Limb (tissue), 2 donors: ENCODE results near the gene KIF6.
"Not testable (repeated sequence)": the region's sequence is repeated elsewhere in the genome, so short reads cannot be mapped to it uniquely, and the experiment has no call there.

Experiments
- DNase-seq, 2 donors: peaks; one replicate each; pipeline ENCODE4 v3.0.0-alpha.2; 2016; ENCODE audit errors: extremely low spot score in 2 of 2

Gene KIF6

GRCh38 chr6:39508515-39508914 is 216.7 kb downstream of the KIF6 start:
- no peak for DNase-seq

GRCh38 chr6:39507331-39507998 is 217.7 kb downstream of the KIF6 start:
- no peak for DNase-seq

- not testable (repeated sequence) for DNase-seq
Measured at GRCh38 chr6:39502362-39502955, 222.7 kb downstream of the KIF6 start.

- DNase-seq, result no peak
Measured at GRCh38 chr6:39499053-39499452, 226.2 kb downstream of the KIF6 start.

GRCh38 chr6:39498096-39498495 is 227.1 kb downstream of the KIF6 start:
- no peak for DNase-seq

GRCh38 chr6:39496915-39497314 is 228.3 kb downstream of the KIF6 start:
- peak in 1 of 2 donors; percentile 39 for DNase-seq

GRCh38 chr6:39496456-39496855 is 228.8 kb downstream of the KIF6 start:
- DNase-seq, result no peak

GRCh38 chr6:39495640-39496039 is 229.6 kb downstream of the KIF6 start:
- DNase-seq, result no peak

- no peak for DNase-seq
Measured at GRCh38 chr6:39494998-39495397, 230.2 kb downstream of the KIF6 start.

- no peak for DNase-seq
Measured at GRCh38 chr6:39493777-39494176, 231.4 kb downstream of the KIF6 start.

- DNase-seq, result no peak
Measured at GRCh38 chr6:39493174-39493573, 232.0 kb downstream of the KIF6 start.

GRCh38 chr6:39490108-39490507 is 235.1 kb downstream of the KIF6 start:
- DNase-seq, result no peak

GRCh38 chr6:39488255-39488879 is 236.8 kb downstream of the KIF6 start:
- DNase-seq, result no peak

- no peak for DNase-seq
Measured at GRCh38 chr6:39484276-39484675, 240.9 kb downstream of the KIF6 start.

GRCh38 chr6:39479819-39480218 is 245.4 kb downstream of the KIF6 start:
- not testable (repeated sequence) for DNase-seq

- DNase-seq, result no peak
Measured at GRCh38 chr6:39476670-39477069, 248.5 kb downstream of the KIF6 start.

- no peak for DNase-seq
Measured at GRCh38 chr6:39476151-39476550, 249.1 kb downstream of the KIF6 start.

GRCh38 chr6:39471954-39472659 is 253.1 kb downstream of the KIF6 start:
- DNase-seq, result no peak

- DNase-seq, result no peak
Measured at GRCh38 chr6:39470506-39470905, 254.7 kb downstream of the KIF6 start.

- no peak for DNase-seq
Measured at GRCh38 chr6:39468385-39468784, 256.8 kb downstream of the KIF6 start.

- DNase-seq, result no peak
Measured at GRCh38 chr6:39466631-39467030, 258.6 kb downstream of the KIF6 start.

GRCh38 chr6:39465539-39465938 is 259.7 kb downstream of the KIF6 start:
- no peak for DNase-seq
